Prostate gland (tissue), 2 donors: Measurements from ENCODE around the gene AFF2. TPM values are rescaled to one million over a fixed set of nuclear protein-coding genes. Genes with fewer than 3 reads are reported as not detected.

Experiments used
- DNase-seq: peaks from one replicate; pipeline ENCODE4 v3.0.0-alpha.2; 2019; ENCODE audit warnings: low spot score
- H3K27ac ChIP-seq, 2 donors: fragments of 200-600 bp; sonication (generic); 2 replicates each; pipeline ENCODE4 v1.5.1; 2017 to 2019
- H3K27me3 ChIP-seq: fragments of 200-600 bp; sonication (generic); replicated peaks from 2 replicates; pipeline ENCODE4 v1.5.1; 2019; ENCODE audit not compliant: insufficient read depth
- H3K36me3 ChIP-seq, 2 donors: fragments of 200-600 bp; sonication (generic); 1 replicate in 1 of 2; 2 replicates in 1 of 2; pipeline versions ENCODE4 v1.5.1 to v1.8.1; 2017 to 2019
- H3K4me1 ChIP-seq: fragments of 200-600 bp; sonication (generic); replicated peaks from 2 replicates; pipeline ENCODE4 v1.5.1; 2019
- H3K4me3 ChIP-seq, 2 donors: fragments of 200-600 bp; sonication (generic); 2 replicates each; pipeline ENCODE4 v1.5.1; 2017 to 2019
- H3K9me3 ChIP-seq: fragments of 200-600 bp; sonication (generic); 2 replicates; pipeline ENCODE4 v1.5.1; 2017
- CTCF ChIP-seq, 4 experiments: fragments of 200-600 bp in 2 of 4; fragments of 450-650 bp in 2 of 4; sonication (generic) in 2 of 4; IDR thresholded peaks; 1 replicate in 3 of 4; 2 replicates in 1 of 4; pipeline ENCODE4 v1.5.1; 2016 to 2019; ENCODE audit warnings: antibody characterized with exemption in 4 of 4, mild to moderate bottlenecking in 2 of 4, moderate library complexity in 2 of 4
- POLR2A ChIP-seq: fragments of 450-650 bp; IDR thresholded peaks from one replicate; pipeline ENCODE4 v1.6.1; 2016; ENCODE audit warnings: antibody characterized with exemption, mild to moderate bottlenecking
- POLR2AphosphoS5 ChIP-seq: sonication (generic); formaldehyde crosslinking; IDR thresholded peaks from one replicate; pipeline ENCODE4 v1.6.1; 2017; ENCODE audit warnings: antibody characterized with exemption
- WGBS: methylation state at CpG from one replicate; pipeline ENCODE4 v1.1.5; 2018; 5-methylcytosine and 5-hydroxymethylcytosine counted together
- intact Hi-C: fragments of 100-400 bp; cut with DNase I; formaldehyde crosslinking; loops from one replicate; pipeline ENCODE4 v1.14.2; 2022
- total RNA-seq, 2 donors: library from RNA; depleted of rRNA; stranded (reverse); fragments of >200 nt; gene quantifications; one replicate each; pipeline ENCODE4 v1.1.0, GENCODE V29; 2016

The AFF2 gene
- total RNA-seq, 2 donors from 2014 or later: 0.27 to 22.2 TPM

- Histone ChIP-seq H3K27me3 (no peaks in the 10 kb centered on the region), H3K36me3 (no peaks in the 10 kb centered on the region), H3K4me1 (no peaks in the 10 kb centered on the region), H3K4me3 (no peak overlapping the region), H3K9me3 (no peaks in the 10 kb centered on the region), H3K27ac (no peak overlapping the region)
- intact Hi-C loops: no loop called here
- TF ChIP-seq CTCF (IDR thresholded peaks at IDR 0.05): no peak
- TF ChIP-seq POLR2AphosphoS5: no peak
- no peak for TF ChIP-seq POLR2A
- 73% methylated on average over 3 of the region's 3 CpGs for WGBS
- no peak for DNase-seq
These were observed 455.9 kb downstream of the AFF2 start for GRCh38 chrX:148956352-148956751.

- H3K27ac ChIP-seq: no peak overlapping the region
These were observed 458.5 kb downstream of the AFF2 start for GRCh38 chrX:148958901-148959300.

GRCh38 chrX:148960060-148960459 lies 459.6 kb downstream of the AFF2 start:
- Histone ChIP-seq H3K36me3 (no peaks in the 10 kb centered on the region), H3K4me1 (no peaks in the 10 kb centered on the region), H3K27me3 (no peaks in the 10 kb centered on the region), H3K9me3 (no peaks in the 10 kb centered on the region), H3K4me3 (no peak overlapping the region), H3K27ac (no peak overlapping the region)
- intact Hi-C loops: no loop called here
- DNase-seq: no peak
- 40% methylated on average over 1 of the region's 1 CpG for WGBS
- TF ChIP-seq POLR2AphosphoS5 (no peak), CTCF (IDR thresholded peaks at IDR 0.05) (no peak), POLR2A (no peak)

More at GRCh38 chrX:148958901-148959300, 458.5 kb downstream of the AFF2 start:
- no peaks in the 10 kb centered on the region for H3K9me3 ChIP-seq
- 100% methylated on average over 1 of the region's 1 CpG for WGBS
- no peak overlapping the region for H3K4me3 ChIP-seq
- TF ChIP-seq CTCF (IDR thresholded peaks at IDR 0.05): no peak
- no peak for TF ChIP-seq POLR2A
- no peak for TF ChIP-seq POLR2AphosphoS5
- intact Hi-C loops: no loop called here
- H3K4me1 ChIP-seq: no peaks in the 10 kb centered on the region
- DNase-seq: no peak
- no peaks in the 10 kb centered on the region for H3K27me3 ChIP-seq
- H3K36me3 ChIP-seq: no peaks in the 10 kb centered on the region

- intact Hi-C loops: no loop called here
- WGBS: 90% methylated on average over 4 of the region's 4 CpGs
- no peak overlapping the region for H3K27ac ChIP-seq
- no peaks in the 10 kb centered on the region for H3K36me3 ChIP-seq
- no peak for DNase-seq
- no peak for TF ChIP-seq POLR2A
- no peak for TF ChIP-seq CTCF (IDR thresholded peaks at IDR 0.05)
- no peak for TF ChIP-seq POLR2AphosphoS5
- H3K27me3 ChIP-seq: no peaks in the 10 kb centered on the region
- H3K4me3 ChIP-seq: no peak overlapping the region
- H3K9me3 ChIP-seq: no peaks in the 10 kb centered on the region
- no peaks in the 10 kb centered on the region for H3K4me1 ChIP-seq
These were observed 461.6 kb downstream of the AFF2 start for GRCh38 chrX:148961985-148962384.

- WGBS: 16% methylated on average over 8 of the region's 8 CpGs
- DNase-seq: no peak
- H3K4me1 ChIP-seq: no peaks in the 10 kb centered on the region
- H3K36me3 ChIP-seq: no peaks in the 10 kb centered on the region
- intact Hi-C loops: no loop called here
- no peak overlapping the region for H3K27ac ChIP-seq
- H3K9me3 ChIP-seq: no peaks in the 10 kb centered on the region
- TF ChIP-seq CTCF (IDR thresholded peaks at IDR 0.05) (no peak), POLR2AphosphoS5 (no peak), POLR2A (no peak)
- no peaks in the 10 kb centered on the region for H3K27me3 ChIP-seq
- no peak overlapping the region for H3K4me3 ChIP-seq
These were observed 476.4 kb downstream of the AFF2 start for GRCh38 chrX:148976571-148977400.
